Gastroesophageal sphincter (tissue), 4 donors: ENCODE data around the gene SLC16A11. TPM values are rescaled to one million over a fixed set of nuclear protein-coding genes. Genes with fewer than 3 reads are reported as not detected.
A peak's percentile ranks its signal among the peaks of the same experiment; 100 is the strongest.

ENCODE experiments used
- ATAC-seq: fragments of 150-250 bp; one replicate; pipeline ENCODE4 v1.9.1; 2016; ENCODE audit warnings: mild to moderate bottlenecking, moderate library complexity
- H3K27ac ChIP-seq, 4 donors: fragments of 200-600 bp; sonication (generic) in 3 of 4; 1 replicate in 3 of 4; 2 replicates in 1 of 4; pipeline ENCODE4 v1.5.1; 2016 to 2019
- H3K27me3 ChIP-seq: fragments of 200-600 bp; sonication (generic); one replicate; pipeline ENCODE4 v1.5.1; 2019
- H3K36me3 ChIP-seq, 2 donors: fragments of 200-600 bp; sonication (generic); one replicate each; pipeline ENCODE4 v1.5.1; 2019; ENCODE audit warnings: control low read depth in 1 of 2
- H3K4me1 ChIP-seq, 3 donors: fragments of 200-600 bp; sonication (generic); 1 replicate in 2 of 3; 2 replicates in 1 of 3; pipeline ENCODE4 v1.5.1; 2016 to 2019; ENCODE audit warnings: control low read depth in 2 of 3
- H3K4me3 ChIP-seq, 2 donors: fragments of 200-600 bp; sonication (generic); one replicate each; pipeline ENCODE4 v1.5.1; 2019; ENCODE audit warnings: mild to moderate bottlenecking in 1 of 2, moderate library complexity in 1 of 2
- H3K9me3 ChIP-seq, 3 donors: fragments of 200-600 bp; sonication (generic); one replicate each; pipeline ENCODE4 v1.5.1; 2017 to 2019; ENCODE audit warnings: control low read depth in 2 of 3
- EP300 ChIP-seq: sonication (generic); formaldehyde crosslinking; IDR thresholded peaks from one replicate; pipeline ENCODE4 v1.6.1; 2017; ENCODE audit warnings: antibody characterized with exemption, mild to moderate bottlenecking
- POLR2A ChIP-seq, 2 donors: fragments of 450-650 bp; IDR thresholded peaks; one replicate each; pipeline ENCODE4 v1.6.1; 2017; ENCODE audit warnings: antibody characterized with exemption in 2 of 2, mild to moderate bottlenecking in 2 of 2, moderate library complexity in 1 of 2
- POLR2AphosphoS5 ChIP-seq: sonication (generic); formaldehyde crosslinking; IDR thresholded peaks from one replicate; pipeline ENCODE4 v1.6.1; 2017; ENCODE audit warnings: antibody characterized with exemption
- WGBS, 2 donors: methylation state at CpG; one replicate each; pipeline ENCODE4 v1.1.5; 2018; ENCODE audit warnings: low coverage in 1 of 2; 5-methylcytosine and 5-hydroxymethylcytosine counted together
- total RNA-seq, 4 donors: library from RNA; depleted of rRNA; stranded (reverse); fragments of >200 nt; gene quantifications; one replicate each; pipeline ENCODE4 v1.1.0, GENCODE V29; 2016
- TF ChIP-seq, protein P1 (sequence below), 4 experiments: fragments of 200-600 bp in 2 of 4; fragments of 450-650 bp in 2 of 4; sonication (generic) in 1 of 4; IDR thresholded peaks; one replicate each; pipeline ENCODE4 v1.5.1; 2017 to 2019; ENCODE audit warnings: antibody characterized with exemption in 4 of 4, mild to moderate bottlenecking in 2 of 4, moderate library complexity in 2 of 4

The SLC16A11 gene
- total RNA-seq, 4 donors from 2014 or later, result 0.32 to 0.54 (median 0.39) TPM; not detected in 1

DNA sequence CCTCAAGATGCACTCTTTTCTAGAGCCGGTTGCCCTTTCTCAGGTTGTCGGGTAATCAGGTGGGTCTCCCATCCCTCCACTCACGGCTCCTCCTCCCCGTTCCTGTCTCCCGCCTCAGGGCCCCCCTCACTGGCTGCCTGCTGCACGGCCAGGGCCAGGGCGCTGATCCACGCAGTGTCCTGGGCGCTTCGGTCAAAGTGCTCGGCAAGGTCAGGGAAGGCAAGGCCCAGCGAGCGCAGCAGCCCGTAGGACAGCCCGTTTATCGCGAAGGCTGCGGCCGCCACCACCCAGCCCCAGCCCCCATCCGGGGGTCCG, 753 bp downstream of the SLC16A11 start:
- Histone ChIP-seq H3K27ac (peak overlapping the region in 3 of 4 donors; percentile 31 to 66 (median 35)), H3K4me1 (peaks cover 0 to 45% (median 25%) of the 10 kb centered on the region in 3 donors), H3K4me3 (peak overlapping the region in 1 of 2 donors; percentile 54), H3K9me3 (no peaks in the 10 kb centered on the region), H3K36me3 (no peaks in the 10 kb centered on the region), H3K27me3 (peaks cover 61% of the 10 kb centered on the region)
- TF ChIP-seq POLR2A (IDR thresholded peaks at IDR 0.05), result no peak
- ATAC-seq, result peak; percentile 36
- WGBS, 2 donors, result no CpG with 5 or more reads among the region's 21 CpGs

DNA sequence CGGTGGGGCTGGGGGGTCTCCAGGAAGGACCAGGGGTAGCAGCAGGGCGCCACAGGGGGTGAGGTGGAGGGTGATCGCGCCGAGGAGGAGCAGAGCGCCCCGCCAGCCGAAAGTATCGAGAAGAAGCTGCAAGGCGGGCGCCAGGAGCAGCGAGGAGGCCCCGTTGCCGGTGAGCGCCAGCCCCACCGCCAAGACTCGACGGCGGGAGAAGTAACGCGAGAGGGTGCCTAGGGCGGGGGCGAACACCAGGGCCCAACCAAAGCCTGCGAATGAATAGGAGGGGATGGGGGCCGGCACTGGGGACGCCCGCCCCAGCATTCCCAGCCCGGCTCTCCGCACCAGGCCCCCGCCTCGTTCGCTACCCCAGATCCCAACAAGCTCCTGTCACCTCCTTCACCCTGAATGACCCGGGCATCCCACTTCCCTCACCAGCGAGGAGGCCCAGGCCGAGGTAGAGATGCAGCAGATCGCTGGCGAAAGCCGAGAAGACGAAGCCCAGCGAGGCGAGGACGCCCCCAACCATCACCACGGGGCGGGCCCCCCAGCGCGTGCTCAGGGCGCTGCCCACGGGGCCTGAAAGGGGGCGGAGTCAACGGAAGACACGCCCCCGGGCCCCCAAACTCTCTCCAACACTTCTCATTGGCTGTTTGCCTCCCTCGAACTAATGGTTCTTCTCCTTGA, 1.3 kb downstream of the SLC16A11 start:
- no peaks in the 10 kb centered on the region for H3K36me3 ChIP-seq
- TF ChIP-seq EP300 (no peak), POLR2A (IDR thresholded peaks at IDR 0.05) (no peak), POLR2AphosphoS5 (no peak)
- TF ChIP-seq, protein P1, sequence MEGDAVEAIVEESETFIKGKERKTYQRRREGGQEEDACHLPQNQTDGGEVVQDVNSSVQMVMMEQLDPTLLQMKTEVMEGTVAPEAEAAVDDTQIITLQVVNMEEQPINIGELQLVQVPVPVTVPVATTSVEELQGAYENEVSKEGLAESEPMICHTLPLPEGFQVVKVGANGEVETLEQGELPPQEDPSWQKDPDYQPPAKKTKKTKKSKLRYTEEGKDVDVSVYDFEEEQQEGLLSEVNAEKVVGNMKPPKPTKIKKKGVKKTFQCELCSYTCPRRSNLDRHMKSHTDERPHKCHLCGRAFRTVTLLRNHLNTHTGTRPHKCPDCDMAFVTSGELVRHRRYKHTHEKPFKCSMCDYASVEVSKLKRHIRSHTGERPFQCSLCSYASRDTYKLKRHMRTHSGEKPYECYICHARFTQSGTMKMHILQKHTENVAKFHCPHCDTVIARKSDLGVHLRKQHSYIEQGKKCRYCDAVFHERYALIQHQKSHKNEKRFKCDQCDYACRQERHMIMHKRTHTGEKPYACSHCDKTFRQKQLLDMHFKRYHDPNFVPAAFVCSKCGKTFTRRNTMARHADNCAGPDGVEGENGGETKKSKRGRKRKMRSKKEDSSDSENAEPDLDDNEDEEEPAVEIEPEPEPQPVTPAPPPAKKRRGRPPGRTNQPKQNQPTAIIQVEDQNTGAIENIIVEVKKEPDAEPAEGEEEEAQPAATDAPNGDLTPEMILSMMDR (IDR thresholded peaks at IDR 0.05), result no peak
- H3K27ac ChIP-seq, result peak overlapping the region in 1 of 4 donors; percentile 66
- H3K4me3 ChIP-seq, result peak overlapping the region in 1 of 2 donors; percentile 54
- 20% methylated on average over 9 of the region's 53 CpGs; no CpG with 5 or more reads in 1 of the 2 donors for WGBS, 2 donors
- peaks cover 57% of the 10 kb centered on the region for H3K27me3 ChIP-seq
- H3K9me3 ChIP-seq, result no peaks in the 10 kb centered on the region
- peaks cover 0 to 45% (median 25%) of the 10 kb centered on the region in 3 donors for H3K4me1 ChIP-seq
- ATAC-seq, result no peak

DNA sequence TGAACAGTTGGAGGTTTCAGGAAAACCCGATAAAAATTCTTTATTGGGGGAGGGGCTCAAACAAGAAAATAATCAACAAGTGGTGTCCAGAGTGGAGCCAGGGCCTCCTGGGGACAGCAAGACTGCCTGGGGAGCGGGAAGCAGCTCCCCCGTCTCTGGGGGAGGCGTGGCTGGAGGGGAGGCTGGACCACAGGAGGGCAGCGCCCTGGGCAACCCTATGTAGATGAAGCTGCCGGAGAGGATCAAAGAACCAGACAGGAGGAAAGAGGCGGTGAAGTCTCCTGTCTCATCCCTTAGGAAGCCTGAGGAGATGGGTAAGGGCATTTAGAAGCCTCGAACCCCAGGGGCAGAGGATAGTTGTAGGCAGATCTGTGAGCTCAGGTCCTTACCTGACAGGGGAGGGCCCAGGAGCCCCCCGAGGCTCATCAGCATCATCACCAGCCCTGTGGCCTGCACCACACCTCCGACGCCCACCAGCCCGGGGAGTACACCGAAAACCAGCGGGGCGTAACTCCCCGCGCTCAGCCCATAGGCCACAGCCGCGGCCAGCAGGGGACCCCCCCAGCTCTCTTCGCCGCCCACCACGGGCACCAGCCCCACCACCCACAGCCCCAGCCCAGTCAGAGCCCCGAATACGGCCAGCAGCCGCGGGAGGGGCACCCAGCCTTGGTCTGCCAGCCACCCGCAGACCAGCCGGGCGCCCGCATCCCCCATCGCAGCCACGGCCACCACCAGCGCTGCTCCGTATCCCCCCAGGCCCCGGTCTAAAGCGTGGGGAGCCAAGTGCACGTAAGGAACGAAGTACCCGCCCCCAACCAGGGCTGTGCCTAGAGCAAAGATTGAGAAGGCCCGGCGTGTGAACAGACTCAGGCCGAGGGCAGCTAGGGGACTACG, 2.0 kb downstream of the SLC16A11 start:
- peaks cover 53% of the 10 kb centered on the region for H3K27me3 ChIP-seq
- no peak for TF ChIP-seq POLR2AphosphoS5
- no peak for TF ChIP-seq POLR2A (IDR thresholded peaks at IDR 0.05)
- TF ChIP-seq, protein P1 (IDR thresholded peaks at IDR 0.05), result no peak
- no peak for TF ChIP-seq EP300
- no peaks in the 10 kb centered on the region for H3K36me3 ChIP-seq
- no peak for ATAC-seq
- peak overlapping the region in 2 of 4 donors; percentile 5 to 24 for H3K27ac ChIP-seq
- 81% methylated on average over 5 of the region's 43 CpGs; no CpG with 5 or more reads in 1 of the 2 donors for WGBS, 2 donors
- H3K4me3 ChIP-seq, result peak overlapping the region in 1 of 2 donors; percentile 54
- H3K9me3 ChIP-seq, result no peaks in the 10 kb centered on the region
- H3K4me1 ChIP-seq, result peaks cover 0 to 39% (median 22%) of the 10 kb centered on the region in 3 donors

DNA sequence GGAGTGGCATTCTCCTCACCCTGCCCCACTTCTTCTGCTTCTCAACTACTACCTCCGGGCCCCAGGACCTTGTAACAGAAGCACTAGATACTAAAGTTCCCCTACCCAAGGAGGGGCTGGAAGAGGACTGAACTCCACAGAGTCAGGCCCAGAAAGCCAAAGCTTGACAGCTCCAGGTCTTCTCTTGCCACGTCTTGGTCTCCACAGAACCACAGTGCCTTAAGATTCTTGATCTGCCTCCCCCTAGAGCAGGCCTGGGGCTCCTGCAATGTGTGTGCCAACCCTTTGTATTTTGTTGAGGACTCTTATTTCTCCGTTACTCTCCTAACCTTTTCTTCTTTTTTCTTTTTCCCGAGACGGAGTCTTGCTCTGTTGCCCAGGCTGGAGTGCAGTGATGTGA, 4.1 kb downstream of the SLC16A11 start:
- Histone ChIP-seq H3K4me3 (no peak overlapping the region), H3K27me3 (peaks cover 58% of the 10 kb centered on the region), H3K27ac (no peak overlapping the region), H3K9me3 (no peaks in the 10 kb centered on the region), H3K4me1 (peaks cover 0 to 44% (median 31%) of the 10 kb centered on the region in 3 donors), H3K36me3 (no peaks in the 10 kb centered on the region)
- TF ChIP-seq EP300, result no peak
- no peak for TF ChIP-seq POLR2AphosphoS5
- TF ChIP-seq, protein P1 (IDR thresholded peaks at IDR 0.05), result no peak
- TF ChIP-seq POLR2A (IDR thresholded peaks at IDR 0.05), result no peak
- WGBS, 2 donors, result 79 to 94% methylated on average over 2 to 3 of the region's 5 CpGs
- ATAC-seq, result no peak

DNA sequence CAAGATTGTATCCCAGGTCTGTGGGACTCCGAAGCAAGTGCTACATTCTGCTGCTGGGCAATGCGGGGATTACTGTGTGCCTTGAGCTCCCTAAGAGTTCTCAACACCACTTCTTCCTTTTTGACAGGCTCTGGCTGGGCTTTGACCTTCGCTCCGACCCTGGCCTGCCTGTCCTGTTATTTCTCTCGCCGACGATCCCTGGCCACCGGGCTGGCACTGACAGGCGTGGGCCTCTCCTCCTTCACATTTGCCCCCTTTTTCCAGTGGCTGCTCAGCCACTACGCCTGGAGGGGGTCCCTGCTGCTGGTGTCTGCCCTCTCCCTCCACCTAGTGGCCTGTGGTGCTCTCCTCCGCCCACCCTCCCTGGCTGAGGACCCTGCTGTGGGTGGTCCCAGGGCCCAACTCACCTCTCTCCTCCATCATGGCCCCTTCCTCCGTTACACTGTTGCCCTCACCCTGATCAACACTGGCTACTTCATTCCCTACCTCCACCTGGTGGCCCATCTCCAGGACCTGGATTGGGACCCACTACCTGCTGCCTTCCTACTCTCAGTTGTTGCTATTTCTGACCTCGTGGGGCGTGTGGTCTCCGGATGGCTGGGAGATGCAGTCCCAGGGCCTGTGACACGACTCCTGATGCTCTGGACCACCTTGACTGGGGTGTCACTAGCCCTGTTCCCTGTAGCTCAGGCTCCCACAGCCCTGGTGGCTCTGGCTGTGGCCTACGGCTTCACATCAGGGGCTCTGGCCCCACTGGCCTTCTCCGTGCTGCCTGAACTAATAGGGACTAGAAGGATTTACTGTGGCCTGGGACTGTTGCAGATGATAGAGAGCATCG, 5.6 kb downstream of the SLC16A11 start:
- Histone ChIP-seq H3K4me1 (peaks cover 0 to 34% (median 23%) of the 10 kb centered on the region in 3 donors), H3K4me3 (no peak overlapping the region), H3K36me3 (no peaks in the 10 kb centered on the region), H3K27ac (no peak overlapping the region), H3K27me3 (peaks cover 42% of the 10 kb centered on the region), H3K9me3 (no peaks in the 10 kb centered on the region)
- 85% methylated on average over 15 of the region's 19 CpGs; no CpG with 5 or more reads in 1 of the 2 donors for WGBS, 2 donors
- no peak for ATAC-seq
- no peak for TF ChIP-seq EP300
- no peak for TF ChIP-seq POLR2A (IDR thresholded peaks at IDR 0.05)
- TF ChIP-seq POLR2AphosphoS5, result no peak
- TF ChIP-seq, protein P1 (IDR thresholded peaks at IDR 0.05), result no peak
